Type B pancreatic cell (in vitro differentiated cells): ENCODE measurements around the gene DOCK4. TPM values are rescaled to one million over a fixed set of nuclear protein-coding genes. Genes with fewer than 3 reads are reported as not detected.

Source experiments
- DNase-seq: peaks from one replicate; pipeline ENCODE4 v3.0.0; 2021; ENCODE audit warnings: mixed read lengths; ENCODE audit not compliant: unreplicated experiment; ENCODE audit errors: extremely low spot score
- H3K27ac Mint-ChIP-seq: 2 replicates; pipeline ENCODE4 v1.8.0; 2021; ENCODE audit warnings: mild to moderate bottlenecking, mixed read lengths
- H3K27me3 Mint-ChIP-seq: 2 replicates; pipeline ENCODE4 v1.8.0; 2021; ENCODE audit warnings: mixed read lengths
- H3K36me3 Mint-ChIP-seq: 2 replicates; pipeline ENCODE4 v1.8.0; 2021; ENCODE audit warnings: mixed read lengths
- H3K4me1 Mint-ChIP-seq: one replicate; pipeline ENCODE4 v1.8.0; 2021; ENCODE audit warnings: mixed read lengths; ENCODE audit not compliant: unreplicated experiment
- H3K4me3 Mint-ChIP-seq: 2 replicates; pipeline ENCODE4 v1.8.0; 2021; ENCODE audit warnings: mild to moderate bottlenecking, mixed read lengths
- H3K9me3 Mint-ChIP-seq: 2 replicates; pipeline ENCODE4 v1.8.0; 2021; ENCODE audit warnings: mixed read lengths
- CTCF ChIP-seq: fragments of 200-600 bp; sonication (generic); conservative IDR thresholded peaks from 2 replicates; pipeline ENCODE4 v1.5.0; 2021; ENCODE audit warnings: antibody characterized with exemption, mild to moderate bottlenecking
- total RNA-seq: library from RNA; stranded (reverse); gene quantifications from 2 replicates; pipeline ENCODE4 v1.2.1, GENCODE V29; 2021; ENCODE audit warnings: low replicate concordance

The DOCK4 gene
- total RNA-seq, 1 donor from 2014 or later = 24.6 TPM

- no peak for DNase-seq
- no peak overlapping the region for H3K27ac Mint-ChIP-seq
- no peak for TF ChIP-seq CTCF
Observed at GRCh38 chr7:111834367-111834766, 371.8 kb downstream of the DOCK4 start.

GRCh38 chr7:111833466-111833865, 372.7 kb downstream of the DOCK4 start:
- no peak for TF ChIP-seq CTCF
- H3K4me1 Mint-ChIP-seq = no peaks in the 10 kb centered on the region

More at GRCh38 chr7:111834367-111834766, 371.8 kb downstream of the DOCK4 start:
- Mint-ChIP-seq H3K9me3 (peaks cover 7% of the 10 kb centered on the region), H3K36me3 (peaks cover 28% of the 10 kb centered on the region), H3K4me3 (no peak overlapping the region), H3K4me1 (no peaks in the 10 kb centered on the region), H3K27me3 (no peaks in the 10 kb centered on the region)

GRCh38 chr7:111832174-111832573, 374.0 kb downstream of the DOCK4 start:
- no peak overlapping the region for H3K27ac Mint-ChIP-seq
- H3K27me3 Mint-ChIP-seq = no peaks in the 10 kb centered on the region
- no peak for DNase-seq
- H3K9me3 Mint-ChIP-seq = peaks cover 7% of the 10 kb centered on the region
- TF ChIP-seq CTCF = no peak
- H3K4me1 Mint-ChIP-seq = peaks cover 7% of the 10 kb centered on the region
- no peak overlapping the region for H3K4me3 Mint-ChIP-seq
- peaks cover 23% of the 10 kb centered on the region for H3K36me3 Mint-ChIP-seq

More at GRCh38 chr7:111833466-111833865, 372.7 kb downstream of the DOCK4 start:
- no peak for DNase-seq
- no peaks in the 10 kb centered on the region for H3K27me3 Mint-ChIP-seq
- no peak overlapping the region for H3K27ac Mint-ChIP-seq
- H3K4me3 Mint-ChIP-seq = no peak overlapping the region
- peaks cover 23% of the 10 kb centered on the region for H3K36me3 Mint-ChIP-seq
- H3K9me3 Mint-ChIP-seq = peaks cover 7% of the 10 kb centered on the region

- Mint-ChIP-seq H3K27me3 (no peaks in the 10 kb centered on the region), H3K9me3 (no peaks in the 10 kb centered on the region), H3K36me3 (peaks cover 24% of the 10 kb centered on the region), H3K27ac (no peak overlapping the region), H3K4me3 (no peak overlapping the region), H3K4me1 (peaks cover 12% of the 10 kb centered on the region)
- TF ChIP-seq CTCF = no peak
- DNase-seq = no peak
Observed at GRCh38 chr7:111829221-111829620, 377.0 kb downstream of the DOCK4 start.

- Mint-ChIP-seq H3K4me3 (no peak overlapping the region), H3K36me3 (peaks cover 24% of the 10 kb centered on the region), H3K27me3 (no peaks in the 10 kb centered on the region), H3K4me1 (peaks cover 13% of the 10 kb centered on the region), H3K27ac (no peak overlapping the region), H3K9me3 (no peaks in the 10 kb centered on the region)
- TF ChIP-seq CTCF = no peak
- DNase-seq = no peak
Observed at GRCh38 chr7:111827863-111828504, 378.2 kb downstream of the DOCK4 start.
